Keratinocyte (primary cell): ENCODE results near the gene CNPPD1.

ENCODE experiments used
- EZH2 ChIP-seq: IDR thresholded peaks from one replicate; pipeline ENCODE4 v1.6.1; 2012; ENCODE audit warnings: inconsistent platforms, mild to moderate bottlenecking, low read length, moderate library complexity
- TF ChIP-seq, protein P1 (sequence below), 3 experiments: IDR thresholded peaks in 1 of 3; conservative IDR thresholded peaks in 1 of 3; optimal IDR thresholded peaks in 1 of 3; 2 replicates in 2 of 3; 3 replicates in 1 of 3; pipeline versions ENCODE3 to v1.5.1; 2011; ENCODE audit warnings: low read length in 3 of 3, mild to moderate bottlenecking in 3 of 3, moderate library complexity in 2 of 3, control low read depth in 1 of 3, inconsistent platforms in 1 of 3; ENCODE audit not compliant: insufficient read depth in 2 of 3; ENCODE audit errors: extremely low read depth in 1 of 3

DNA sequence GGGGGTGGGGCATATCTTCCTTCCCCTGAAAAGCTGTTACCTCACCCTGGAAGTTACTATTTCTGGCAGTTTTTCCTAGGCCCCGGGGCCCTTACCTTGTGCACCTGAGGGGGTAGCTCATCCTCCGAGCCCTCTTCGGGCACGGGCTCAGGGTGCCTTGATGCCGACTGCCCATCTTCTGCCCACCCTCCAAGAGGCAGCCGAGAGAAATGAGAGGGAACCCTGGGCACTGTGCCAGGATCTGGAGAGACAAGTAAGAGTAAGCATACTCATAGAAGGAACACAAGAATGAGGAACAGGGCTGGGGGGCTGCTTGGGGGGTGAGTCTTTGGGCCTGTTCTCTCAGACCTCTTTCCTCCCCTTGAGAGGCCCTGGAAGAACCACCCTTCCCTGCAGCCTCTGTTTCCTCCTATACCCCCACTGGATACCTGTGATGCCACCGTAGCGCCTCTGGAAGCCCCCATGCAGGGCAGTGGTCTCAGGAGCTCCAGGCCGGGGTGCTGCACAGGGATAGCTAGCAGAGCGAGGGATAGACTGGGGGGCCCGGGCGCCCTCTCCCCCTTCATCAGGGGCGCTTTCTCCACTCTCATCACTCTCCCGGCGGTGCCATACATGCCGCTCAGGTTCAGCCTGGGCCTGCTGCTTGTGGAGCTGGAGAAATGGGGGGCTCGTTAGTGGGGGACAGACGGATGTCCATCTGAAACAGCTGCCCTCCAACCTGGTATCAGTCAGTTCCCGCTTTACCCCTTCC is 44.1 kb upstream of the CNPPD1 start:
- TF ChIP-seq, protein P1, sequence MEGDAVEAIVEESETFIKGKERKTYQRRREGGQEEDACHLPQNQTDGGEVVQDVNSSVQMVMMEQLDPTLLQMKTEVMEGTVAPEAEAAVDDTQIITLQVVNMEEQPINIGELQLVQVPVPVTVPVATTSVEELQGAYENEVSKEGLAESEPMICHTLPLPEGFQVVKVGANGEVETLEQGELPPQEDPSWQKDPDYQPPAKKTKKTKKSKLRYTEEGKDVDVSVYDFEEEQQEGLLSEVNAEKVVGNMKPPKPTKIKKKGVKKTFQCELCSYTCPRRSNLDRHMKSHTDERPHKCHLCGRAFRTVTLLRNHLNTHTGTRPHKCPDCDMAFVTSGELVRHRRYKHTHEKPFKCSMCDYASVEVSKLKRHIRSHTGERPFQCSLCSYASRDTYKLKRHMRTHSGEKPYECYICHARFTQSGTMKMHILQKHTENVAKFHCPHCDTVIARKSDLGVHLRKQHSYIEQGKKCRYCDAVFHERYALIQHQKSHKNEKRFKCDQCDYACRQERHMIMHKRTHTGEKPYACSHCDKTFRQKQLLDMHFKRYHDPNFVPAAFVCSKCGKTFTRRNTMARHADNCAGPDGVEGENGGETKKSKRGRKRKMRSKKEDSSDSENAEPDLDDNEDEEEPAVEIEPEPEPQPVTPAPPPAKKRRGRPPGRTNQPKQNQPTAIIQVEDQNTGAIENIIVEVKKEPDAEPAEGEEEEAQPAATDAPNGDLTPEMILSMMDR (optimal IDR thresholded peaks at IDR 0.05 in 1 of 3, IDR thresholded peaks at IDR 0.05 in 1 of 3, conservative IDR thresholded peaks at IDR 0.05 in 1 of 3; ENCODE audit: extremely low read depth in 1 of 3, insufficient read depth in 2 of 3, low read length in 3 of 3) = no peak
- no peak for TF ChIP-seq EZH2
